Measurements from ENCODE around the gene RNF207.
A peak's percentile ranks its signal among the peaks of the same experiment; 100 is the strongest.

The RNF207 gene

GRCh38 chr1:6207075-6207885 is 1.4 kb downstream of the RNF207 start:
- POLR2A ChIA-PET (ENCODE audit: low non-redundant PET), result no interaction called here

GRCh38 chr1:6207921-6208320 is 2.0 kb downstream of the RNF207 start:
- peak overlapping the region; percentile 82 for H3K27ac ChIP-seq
- ChIA-PET CTCF (interaction anchor here (0.7 kb wide), 1 partner anchor 1768 kb away, joined by 3 read pairs; no protein-coding TSS in a partner anchor), POLR2A (ENCODE audit: low non-redundant PET) (interaction anchor here (0.7 kb wide), 1 partner anchor 16 kb away, joined by 3 read pairs; no protein-coding TSS in a partner anchor)
- TF ChIP-seq CTCF (conservative IDR thresholded peaks at IDR 0.05; ENCODE audit: low read depth), result no peak
- no peak for DNase-seq (ENCODE audit: low spot score)

More at GRCh38 chr1:6207075-6207885, 1.4 kb downstream of the RNF207 start:
- CTCF ChIA-PET, result interaction anchor here (0.7 to 1.3 kb wide), 3 partner anchors 31 to 38 kb away, joined by 3 to 5 read pairs (median 5); no protein-coding TSS in a partner anchor
- peak overlapping the region; percentile 82 for H3K27ac ChIP-seq
- TF ChIP-seq CTCF (conservative IDR thresholded peaks at IDR 0.05; ENCODE audit: low read depth), result no peak
- DNase-seq (ENCODE audit: low spot score), result no peak

GRCh38 chr1:6208723-6209660 is 3.1 kb downstream of the RNF207 start:
- CTCF ChIA-PET, result no interaction called here
- no peak overlapping the region for H3K27ac ChIP-seq
- no peak for TF ChIP-seq CTCF (conservative IDR thresholded peaks at IDR 0.05; ENCODE audit: low read depth)
- POLR2A ChIA-PET (ENCODE audit: low non-redundant PET), result interaction anchor here (0.7 kb wide), 1 partner anchor 15 kb away, joined by 3 read pairs; no protein-coding TSS in a partner anchor
- no peak for DNase-seq (ENCODE audit: low spot score)

GRCh38 chr1:6209661-6210580 is 4.0 kb downstream of the RNF207 start:
- ChIA-PET CTCF (interaction anchor here (0.6 to 0.7 kb wide), 4 partner anchors 15 to 1377 kb away, joined by 3 to 7 read pairs (median 4); no protein-coding TSS in a partner anchor), POLR2A (ENCODE audit: low non-redundant PET) (interaction anchor here (0.5 to 0.6 kb wide), 2 partner anchors 9 to 13 kb away, joined by 3 read pairs; no protein-coding TSS in a partner anchor)
- DNase-seq (ENCODE audit: low spot score), result no peak
- TF ChIP-seq CTCF (conservative IDR thresholded peaks at IDR 0.05; ENCODE audit: low read depth), result no peak
- no peak overlapping the region for H3K27ac ChIP-seq

GRCh38 chr1:6210591-6211355 is 4.9 kb downstream of the RNF207 start:
- ChIA-PET POLR2A (ENCODE audit: low non-redundant PET) (interaction anchor here (0.5 kb wide), 1 partner anchor 14 kb away, joined by 3 read pairs; no protein-coding TSS in a partner anchor), CTCF (interaction anchor here (0.6 kb wide), 1 partner anchor 187 kb away, joined by 7 read pairs; no protein-coding TSS in a partner anchor)
- H3K27ac ChIP-seq, result no peak overlapping the region
- TF ChIP-seq CTCF (conservative IDR thresholded peaks at IDR 0.05; ENCODE audit: low read depth), result no peak
- no peak for DNase-seq (ENCODE audit: low spot score)

All from RWPE1 (cell line).